ENCODE results near the gene EXOC8. TPM values are rescaled to one million over a fixed set of nuclear protein-coding genes. Genes with fewer than 3 reads are reported as not detected.

EXOC8 gene
- 10 to 100 TPM; 20.6 to 21.9 TPM for total RNA-seq

DNA sequence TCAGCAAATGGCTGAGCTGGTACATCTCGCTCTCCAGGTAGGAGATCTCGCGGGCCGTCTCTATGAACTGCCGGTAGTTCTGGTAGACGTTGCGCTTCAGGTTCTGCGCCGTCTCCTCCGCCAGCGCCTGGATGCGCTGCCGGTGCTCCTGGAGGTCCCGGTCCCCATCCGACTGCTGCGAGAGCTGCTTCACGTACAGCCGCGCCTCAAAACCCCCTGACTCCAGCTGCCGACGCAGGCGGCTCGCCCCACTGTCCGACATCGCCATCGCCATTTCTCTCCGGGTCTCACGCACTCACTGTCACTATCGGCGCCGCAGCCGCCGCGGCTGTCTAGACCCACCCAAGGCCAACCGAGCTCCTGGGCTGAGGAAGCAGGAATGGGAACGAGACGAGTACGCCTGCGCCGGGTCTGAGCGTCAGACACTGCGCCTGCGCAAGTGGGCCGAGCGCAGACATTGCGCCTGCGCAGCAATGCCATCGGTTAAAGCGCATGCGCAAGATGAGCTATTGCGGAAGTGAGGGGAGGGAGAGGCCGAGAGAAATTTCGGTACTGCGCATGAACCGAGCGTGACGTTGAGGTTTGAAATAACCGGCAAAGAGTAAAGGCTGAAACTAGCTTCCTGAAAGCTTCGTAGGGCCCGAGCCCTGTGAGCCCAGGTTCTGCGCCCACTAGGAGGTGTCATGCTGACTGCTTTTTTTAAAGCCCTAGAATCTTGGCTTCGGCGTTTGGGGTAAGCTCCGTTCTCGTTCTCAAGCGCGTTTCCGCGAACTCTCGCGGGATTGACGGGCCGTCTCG is at the start of gene EXOC8:
Gene EXOC8 (minus strand): TSS at position 381 of the 798 bp plus-strand sequence. CDS start 107 bp downstream, at position 274.
- H3K27me3 Mint-ChIP-seq: no peaks in the 10 kb centered on the region
- peaks cover 61% of the 10 kb centered on the region for H3K4me1 Mint-ChIP-seq
- ChIA-PET CTCF (interaction anchor here (0.6 to 2.8 kb wide), 15 partner anchors 10 to 287 kb away, joined by 3 to 14 read pairs (median 4); partner anchors contain the start of gene EGLN1), POLR2A (interaction anchor here (0.5 to 1.0 kb wide), 6 partner anchors 66 to 297 kb away, joined by 3 to 5 read pairs (median 3); partner anchors contain the start of gene FAM89A)
- peak within 1 kb of the TSS; percentile 99 for H3K27ac Mint-ChIP-seq
- H3K9me3 Mint-ChIP-seq: no peaks in the 10 kb centered on the region
- peaks cover 44% of the 10 kb centered on the region for H3K36me3 Mint-ChIP-seq (ENCODE audit: low read depth)
- H3K4me3 Mint-ChIP-seq: peak within 1 kb of the TSS; percentile 98
- DNase-seq: peak; percentile 97

- Mint-ChIP-seq H3K4me3 (no peak overlapping the region), H3K27ac (no peak overlapping the region), H3K4me1 (peaks cover 34% of the 10 kb centered on the region), H3K36me3 (ENCODE audit: low read depth) (peaks cover 7% of the 10 kb centered on the region), H3K27me3 (no peaks in the 10 kb centered on the region), H3K9me3 (no peaks in the 10 kb centered on the region)
- ChIA-PET POLR2A (no interaction called here), CTCF (interaction anchor here (0.9 kb wide), 1 partner anchor 153 kb away, joined by 3 read pairs; no protein-coding TSS in a partner anchor)
- no peak for DNase-seq
Measured at GRCh38 chr1:231386466-231386865, 48.8 kb upstream of the EXOC8 start.

- Mint-ChIP-seq H3K36me3 (ENCODE audit: low read depth) (peaks cover 5% of the 10 kb centered on the region), H3K4me1 (peaks cover 25% of the 10 kb centered on the region), H3K27me3 (no peaks in the 10 kb centered on the region), H3K27ac (no peak overlapping the region), H3K9me3 (no peaks in the 10 kb centered on the region), H3K4me3 (no peak overlapping the region)
- no peak for DNase-seq
- ChIA-PET CTCF (interaction anchor here (0.6 kb wide), 1 partner anchor 27 kb away, joined by 3 read pairs; no protein-coding TSS in a partner anchor), POLR2A (interaction anchor here (0.6 kb wide), 1 partner anchor 30 kb away, joined by 4 read pairs; no protein-coding TSS in a partner anchor)
Measured at GRCh38 chr1:231385416-231385748, 47.7 kb upstream of the EXOC8 start.

DNA sequence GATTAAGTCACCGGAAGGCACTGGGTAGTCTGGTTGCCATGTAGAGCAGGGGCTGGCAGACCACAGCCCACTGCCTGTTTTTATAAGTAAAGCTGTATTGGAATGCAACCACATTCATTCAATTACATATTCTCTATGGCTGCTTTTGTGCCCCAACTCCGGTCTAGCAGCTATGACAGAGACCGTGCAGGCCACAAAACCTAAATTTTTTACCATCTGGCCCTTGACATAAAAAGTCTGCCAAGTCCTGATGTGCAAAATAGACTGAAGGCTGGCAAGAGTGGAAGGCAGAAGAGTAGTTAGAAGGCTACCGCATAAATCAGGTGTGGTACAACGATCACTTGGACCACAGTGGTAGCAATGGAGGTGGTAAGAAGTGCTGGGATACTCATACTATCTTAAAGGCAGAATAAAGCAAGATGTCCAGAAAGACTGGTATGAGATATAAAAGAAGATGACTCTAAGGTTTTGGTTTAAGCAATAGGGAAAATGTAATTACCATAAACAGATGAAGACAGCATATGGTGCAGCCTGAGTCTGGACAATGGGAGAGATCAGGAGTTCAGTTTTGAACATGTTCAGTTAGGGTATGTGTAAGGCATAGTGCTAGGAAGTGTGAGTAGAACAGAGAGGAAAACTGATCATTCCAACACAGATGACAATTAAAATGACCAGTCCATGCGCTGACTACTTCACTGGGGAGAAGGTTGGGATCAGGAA is 47.2 kb upstream of the EXOC8 start:
- POLR2A ChIA-PET: no interaction called here
- no peak overlapping the region for H3K4me3 Mint-ChIP-seq
- DNase-seq: no peak
- H3K9me3 Mint-ChIP-seq: no peaks in the 10 kb centered on the region
- CTCF ChIA-PET: no interaction called here
- H3K27ac Mint-ChIP-seq: no peak overlapping the region
- H3K27me3 Mint-ChIP-seq: no peaks in the 10 kb centered on the region
- peaks cover 21% of the 10 kb centered on the region for H3K4me1 Mint-ChIP-seq
- H3K36me3 Mint-ChIP-seq (ENCODE audit: low read depth): peaks cover 1% of the 10 kb centered on the region

DNA sequence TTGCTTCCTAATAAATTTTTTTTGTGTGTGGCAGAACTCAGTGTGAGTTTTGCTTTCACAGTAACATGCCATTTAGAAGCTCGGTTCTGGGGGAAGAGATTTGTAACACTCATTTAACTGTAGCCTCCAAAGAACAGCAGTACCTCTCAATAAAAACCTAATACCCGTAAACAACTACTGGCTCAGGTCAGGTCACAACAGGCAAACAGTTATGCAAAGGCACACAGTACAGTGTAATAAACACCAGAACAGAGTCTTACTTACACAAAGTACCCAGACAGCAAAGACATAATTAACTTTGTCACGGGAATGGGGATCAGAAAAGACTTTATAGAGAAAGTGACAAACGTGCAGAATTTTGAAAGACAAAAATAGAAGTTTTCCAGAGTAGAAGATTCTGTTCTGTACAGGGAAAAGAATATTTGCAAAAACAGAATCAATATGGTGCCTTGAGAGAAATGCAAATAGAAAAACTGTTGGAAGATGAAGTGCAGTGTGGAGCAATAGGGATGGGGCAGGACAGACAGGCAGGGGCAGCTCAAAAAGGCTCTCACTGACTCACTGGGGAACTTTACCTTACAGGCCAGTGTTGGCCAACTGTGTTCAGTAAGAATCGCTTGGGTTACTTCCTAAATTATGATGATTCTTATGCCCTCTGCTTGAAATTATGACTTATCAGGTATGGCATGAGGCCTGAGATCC is 45.7 kb upstream of the EXOC8 start:
- H3K9me3 Mint-ChIP-seq: no peaks in the 10 kb centered on the region
- no peak overlapping the region for H3K27ac Mint-ChIP-seq
- no peaks in the 10 kb centered on the region for H3K27me3 Mint-ChIP-seq
- DNase-seq: no peak
- peaks cover 20% of the 10 kb centered on the region for H3K4me1 Mint-ChIP-seq
- no peak overlapping the region for H3K4me3 Mint-ChIP-seq
- ChIA-PET CTCF (no interaction called here), POLR2A (no interaction called here)
- peaks cover 3% of the 10 kb centered on the region for H3K36me3 Mint-ChIP-seq (ENCODE audit: low read depth)

DNA sequence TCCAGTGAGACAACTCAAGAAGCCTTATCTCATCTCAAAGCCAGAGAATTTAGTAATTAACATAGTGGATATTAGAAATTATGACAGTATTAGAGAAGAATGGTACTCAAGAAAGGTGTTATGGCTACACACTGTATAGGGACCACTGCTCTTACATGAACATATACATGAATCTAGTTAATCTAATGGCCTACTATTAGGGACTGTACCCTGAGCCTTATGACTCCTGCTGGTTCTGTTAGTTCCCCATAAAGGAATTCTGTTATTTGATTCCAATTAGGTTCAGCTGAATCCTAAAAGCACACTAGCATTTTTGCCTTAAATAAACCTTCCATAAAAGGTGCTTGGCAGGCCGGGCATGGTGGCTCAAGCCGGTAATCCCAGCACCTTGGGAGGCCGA is 44.8 kb upstream of the EXOC8 start:
- Mint-ChIP-seq H3K27ac (no peak overlapping the region), H3K4me3 (no peak overlapping the region), H3K9me3 (no peaks in the 10 kb centered on the region), H3K36me3 (ENCODE audit: low read depth) (peaks cover 3% of the 10 kb centered on the region), H3K27me3 (no peaks in the 10 kb centered on the region), H3K4me1 (peaks cover 19% of the 10 kb centered on the region)
- DNase-seq: no peak
- CTCF ChIA-PET: no interaction called here
- POLR2A ChIA-PET: no interaction called here

- H3K4me3 Mint-ChIP-seq: no peak overlapping the region
Measured at GRCh38 chr1:231381729-231382128, 44.1 kb upstream of the EXOC8 start.

GRCh38 chr1:231376875-231377549 is 39.4 kb upstream of the EXOC8 start:
- Mint-ChIP-seq H3K4me1 (peaks cover 29% of the 10 kb centered on the region), H3K36me3 (ENCODE audit: low read depth) (peaks cover 7% of the 10 kb centered on the region), H3K27me3 (no peaks in the 10 kb centered on the region), H3K9me3 (no peaks in the 10 kb centered on the region), H3K27ac (peak overlapping the region; percentile 37), H3K4me3 (no peak overlapping the region)
- DNase-seq: peak; percentile 38
- CTCF ChIA-PET: interaction anchor here (1.6 kb wide), 1 partner anchor 16 kb away, joined by 4 read pairs; no protein-coding TSS in a partner anchor
- POLR2A ChIA-PET: interaction anchor here (0.6 kb wide), 1 partner anchor 24 kb away, joined by 3 read pairs; no protein-coding TSS in a partner anchor

More at GRCh38 chr1:231381729-231382128, 44.1 kb upstream of the EXOC8 start:
- no peak for DNase-seq
- peaks cover 24% of the 10 kb centered on the region for H3K4me1 Mint-ChIP-seq
- no peaks in the 10 kb centered on the region for H3K9me3 Mint-ChIP-seq
- H3K27me3 Mint-ChIP-seq: no peaks in the 10 kb centered on the region
- peaks cover 3% of the 10 kb centered on the region for H3K36me3 Mint-ChIP-seq (ENCODE audit: low read depth)
- CTCF ChIA-PET: interaction anchor here (0.7 to 1.1 kb wide), 2 partner anchors 9 to 14 kb away, joined by 3 to 4 read pairs; no protein-coding TSS in a partner anchor
- POLR2A ChIA-PET: no interaction called here
- H3K27ac Mint-ChIP-seq: no peak overlapping the region

- peaks cover 8% of the 10 kb centered on the region for H3K36me3 Mint-ChIP-seq (ENCODE audit: low read depth)
- no peak overlapping the region for H3K27ac Mint-ChIP-seq
- no peaks in the 10 kb centered on the region for H3K9me3 Mint-ChIP-seq
- DNase-seq: no peak
- POLR2A ChIA-PET: no interaction called here
- no peak overlapping the region for H3K4me3 Mint-ChIP-seq
- no peaks in the 10 kb centered on the region for H3K27me3 Mint-ChIP-seq
- peaks cover 29% of the 10 kb centered on the region for H3K4me1 Mint-ChIP-seq
- CTCF ChIA-PET: no interaction called here
Measured at GRCh38 chr1:231376101-231376500, 38.4 kb upstream of the EXOC8 start.

GRCh38 chr1:231374394-231374793 is 36.7 kb upstream of the EXOC8 start:
- H3K9me3 Mint-ChIP-seq: no peaks in the 10 kb centered on the region
- H3K4me1 Mint-ChIP-seq: peaks cover 25% of the 10 kb centered on the region
- DNase-seq: no peak
- no peak overlapping the region for H3K27ac Mint-ChIP-seq
- H3K4me3 Mint-ChIP-seq: no peak overlapping the region
- POLR2A ChIA-PET: no interaction called here
- H3K27me3 Mint-ChIP-seq: no peaks in the 10 kb centered on the region
- CTCF ChIA-PET: interaction anchor here (0.5 kb wide), 1 partner anchor 34 kb away, joined by 3 read pairs; no protein-coding TSS in a partner anchor
- H3K36me3 Mint-ChIP-seq (ENCODE audit: low read depth): peaks cover 5% of the 10 kb centered on the region

GRCh38 chr1:231372501-231372900 is 34.8 kb upstream of the EXOC8 start:
- H3K9me3 Mint-ChIP-seq: no peaks in the 10 kb centered on the region
- peaks cover 13% of the 10 kb centered on the region for H3K4me1 Mint-ChIP-seq
- CTCF ChIA-PET: interaction anchor here (0.6 to 1.3 kb wide), 3 partner anchors 9 to 146 kb away, joined by 3 read pairs; no protein-coding TSS in a partner anchor
- H3K27me3 Mint-ChIP-seq: no peaks in the 10 kb centered on the region
- no peak for DNase-seq
- no peak overlapping the region for H3K4me3 Mint-ChIP-seq
- H3K36me3 Mint-ChIP-seq (ENCODE audit: low read depth): peaks cover 11% of the 10 kb centered on the region
- H3K27ac Mint-ChIP-seq: no peak overlapping the region
- POLR2A ChIA-PET: no interaction called here

DNA sequence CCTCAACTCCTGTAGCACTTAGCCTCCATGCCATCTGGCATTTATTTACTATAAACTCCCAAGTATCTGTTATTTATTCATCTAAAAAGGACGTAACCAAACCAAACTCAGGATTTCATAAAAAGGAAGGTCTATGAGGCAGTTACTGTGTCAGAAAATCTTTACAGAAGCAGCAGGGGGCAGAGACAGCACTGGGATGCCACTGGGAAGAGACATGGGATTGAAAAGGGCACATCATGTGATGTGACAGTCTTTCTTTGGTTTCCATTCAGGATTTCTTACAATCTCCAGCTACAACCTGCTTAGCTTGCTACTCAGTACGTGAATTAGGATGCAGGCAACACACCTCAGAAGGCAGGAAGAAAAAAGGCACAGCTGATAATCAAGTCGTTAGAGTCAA is 31.6 kb upstream of the EXOC8 start:
- no peak for DNase-seq
- no peak overlapping the region for H3K4me3 Mint-ChIP-seq
- no peaks in the 10 kb centered on the region for H3K9me3 Mint-ChIP-seq
- H3K36me3 Mint-ChIP-seq (ENCODE audit: low read depth): peaks cover 15% of the 10 kb centered on the region
- POLR2A ChIA-PET: no interaction called here
- no peaks in the 10 kb centered on the region for H3K27me3 Mint-ChIP-seq
- CTCF ChIA-PET: interaction anchor here (0.5 kb wide), 1 partner anchor 45 kb away, joined by 7 read pairs; no protein-coding TSS in a partner anchor
- H3K4me1 Mint-ChIP-seq: peaks cover 2% of the 10 kb centered on the region
- no peak overlapping the region for H3K27ac Mint-ChIP-seq
